ENCODE data around the gene CCDC93. TPM values are rescaled to one million over a fixed set of nuclear protein-coding genes. Genes with fewer than 3 reads are reported as not detected.
"Not testable (repeated sequence)": the region's sequence is repeated elsewhere in the genome, so short reads cannot be mapped to it uniquely, and the experiment has no call there.

Gene CCDC93
- total RNA-seq, 1 donor from 2014 or later = 23.6 TPM

DNA sequence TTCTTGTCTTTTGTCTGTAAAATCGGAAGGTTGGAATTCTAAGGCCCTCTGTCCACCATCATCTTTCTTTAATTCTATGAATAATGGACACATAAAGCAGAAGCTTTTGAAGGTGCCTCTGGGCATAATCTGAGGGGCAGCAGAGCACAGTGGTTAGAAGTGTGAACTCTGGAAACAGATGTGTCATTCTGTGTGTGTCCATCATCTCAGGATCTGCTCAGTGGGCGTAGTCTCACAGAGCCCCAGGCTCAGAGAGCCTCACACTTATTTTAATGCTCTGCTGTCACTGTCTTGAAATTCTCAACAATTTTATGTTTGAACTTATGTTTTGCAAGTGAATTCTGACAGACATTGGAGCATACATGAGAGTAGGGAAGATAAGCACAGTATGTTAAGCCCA is 31.0 kb upstream of the CCDC93 start:
- no peak for DNase-seq

DNA sequence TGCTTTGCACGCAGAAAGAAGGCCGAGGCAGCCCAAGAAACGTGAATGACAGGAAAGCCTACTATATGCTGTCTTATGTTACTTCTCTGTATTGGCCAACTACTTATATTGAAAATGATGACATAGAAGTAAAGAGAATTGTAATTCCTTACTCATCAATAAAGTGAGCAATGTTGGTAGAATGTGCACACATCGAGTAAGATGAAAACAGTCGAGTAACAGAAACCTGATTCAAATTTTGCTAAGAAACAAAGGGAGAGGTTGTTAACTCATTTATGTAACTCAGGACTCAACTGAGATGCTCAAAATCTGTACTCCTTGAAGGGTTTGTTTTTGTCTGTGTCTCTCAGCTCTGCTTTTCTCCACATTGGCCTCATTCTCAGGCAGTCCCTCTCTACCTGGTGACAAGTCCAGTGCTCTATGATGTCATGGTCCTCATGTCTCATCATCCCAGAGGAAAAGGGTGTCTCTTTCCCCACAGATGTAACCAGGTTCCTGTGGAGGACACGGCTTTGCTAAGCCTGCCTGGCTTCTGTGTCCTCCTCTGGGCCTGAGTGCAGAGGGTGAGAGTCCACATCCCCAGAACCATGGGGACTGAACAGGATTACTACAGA is 30.3 kb upstream of the CCDC93 start:
- no peak for DNase-seq

DNA sequence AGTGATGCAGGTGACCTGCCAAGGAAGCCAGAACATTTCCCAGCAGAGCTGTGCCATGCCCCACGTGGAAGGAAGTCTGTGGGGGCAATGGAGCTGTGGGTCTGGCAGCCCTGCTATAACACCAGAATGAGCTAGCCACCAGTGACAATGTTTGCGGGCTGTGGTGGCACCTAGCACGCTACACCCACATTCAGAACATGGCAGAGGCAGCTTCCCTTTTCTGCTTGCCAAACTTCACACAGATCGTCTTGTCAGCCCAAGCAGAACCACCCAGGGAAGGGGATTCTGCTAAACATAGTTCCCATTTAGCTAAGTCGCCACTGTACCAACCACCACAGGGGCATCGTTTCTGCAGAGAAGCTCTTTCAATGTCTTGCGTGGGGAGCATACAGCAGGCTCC is 27.0 kb upstream of the CCDC93 start:
- DNase-seq = no peak

DNA sequence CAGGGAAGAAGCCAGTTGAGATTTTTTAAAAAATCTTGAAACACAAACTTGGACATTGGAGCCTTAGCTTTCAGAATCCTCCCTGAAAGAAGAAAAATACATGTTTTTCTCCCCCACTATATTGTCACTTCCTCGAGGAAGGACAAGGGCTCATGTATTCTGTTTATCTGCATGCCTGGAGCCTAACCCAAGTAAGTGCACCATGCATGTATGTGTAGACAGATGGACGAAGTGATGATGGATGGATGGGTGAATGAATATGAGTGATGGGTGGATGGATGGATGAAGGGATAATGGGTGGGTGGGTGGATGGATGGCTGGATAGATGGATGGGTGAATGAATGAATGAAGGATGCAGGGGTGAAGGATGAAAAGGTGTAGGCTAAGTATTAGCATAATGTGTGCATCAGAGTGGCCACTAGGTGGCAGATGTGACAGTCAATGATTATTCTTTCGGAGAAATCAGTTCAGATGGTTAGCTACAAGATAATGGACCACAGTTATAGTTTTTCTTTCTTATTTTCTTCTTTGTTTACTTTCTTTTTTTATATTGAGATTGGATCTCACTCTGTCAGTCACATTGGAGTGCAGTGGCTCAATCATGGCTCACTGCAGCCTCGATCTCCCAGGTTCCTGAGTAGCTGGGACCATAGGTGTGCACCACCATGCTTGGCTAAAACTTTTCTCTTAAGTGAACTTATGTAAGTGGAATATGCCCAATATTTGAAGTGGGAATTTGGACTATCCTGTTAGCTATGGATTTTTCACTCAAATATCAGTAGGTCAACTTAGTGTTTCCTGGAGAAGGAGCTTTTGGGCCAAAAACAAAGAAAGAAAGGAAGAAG is 18.5 kb upstream of the CCDC93 start:
- DNase-seq = peak; percentile 47

DNA sequence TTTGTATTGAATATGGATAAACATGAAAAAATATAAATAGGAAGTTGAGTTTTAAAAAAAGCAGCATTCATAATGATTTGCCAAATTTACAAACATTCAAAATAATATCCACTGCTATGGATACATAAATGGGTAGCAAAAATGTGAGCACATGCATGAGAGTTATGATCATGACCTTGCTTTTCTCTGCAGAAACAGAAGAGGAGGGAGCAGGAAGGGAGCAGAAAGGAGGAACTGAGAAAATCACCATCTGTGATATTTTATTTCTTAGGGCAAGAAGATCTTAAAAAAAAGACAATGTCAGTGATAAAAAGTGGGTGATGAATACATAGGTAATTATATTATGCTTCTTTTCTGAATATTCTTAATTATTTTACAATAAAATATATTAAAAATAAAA is 17.7 kb upstream of the CCDC93 start:
- DNase-seq = no peak

DNA sequence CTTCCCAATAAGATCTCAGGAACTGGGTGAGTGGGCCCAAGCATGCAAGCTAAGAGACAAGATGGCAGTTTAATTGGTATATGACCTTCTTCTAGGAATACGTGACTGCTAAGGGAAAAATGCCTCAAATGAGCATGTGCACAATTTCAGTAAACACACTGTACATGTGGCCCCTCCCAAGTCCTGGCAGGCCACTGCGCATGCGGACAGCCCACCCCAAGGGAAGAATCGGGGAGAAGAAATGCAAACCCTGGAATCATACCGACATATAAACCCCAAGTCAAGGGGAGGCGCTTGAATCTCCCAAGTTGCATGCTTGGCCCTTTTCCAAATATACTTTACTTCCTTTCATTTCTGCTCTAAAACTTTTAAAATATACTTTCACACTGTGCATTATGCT is 15.2 kb upstream of the CCDC93 start:
- DNase-seq = no peak

DNA sequence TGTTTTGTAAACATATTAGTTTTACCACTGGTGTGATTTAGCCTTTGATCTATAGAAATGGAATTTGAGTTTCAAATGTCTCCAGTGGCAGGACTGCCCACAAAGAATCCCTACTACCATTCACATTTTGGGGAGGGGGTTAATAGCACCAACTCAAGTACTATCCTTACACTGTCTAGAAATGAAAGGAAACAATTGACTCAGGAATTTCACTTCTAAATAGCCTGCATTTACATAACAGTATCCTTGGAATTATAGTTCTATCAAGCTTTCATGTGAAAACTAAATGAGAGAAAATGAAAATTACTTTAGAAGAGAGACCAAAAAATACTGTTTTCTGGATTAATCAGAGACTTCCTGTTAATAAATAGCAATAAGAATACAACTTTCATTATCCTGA is 7.5 kb upstream of the CCDC93 start:
- no peak for DNase-seq

DNA sequence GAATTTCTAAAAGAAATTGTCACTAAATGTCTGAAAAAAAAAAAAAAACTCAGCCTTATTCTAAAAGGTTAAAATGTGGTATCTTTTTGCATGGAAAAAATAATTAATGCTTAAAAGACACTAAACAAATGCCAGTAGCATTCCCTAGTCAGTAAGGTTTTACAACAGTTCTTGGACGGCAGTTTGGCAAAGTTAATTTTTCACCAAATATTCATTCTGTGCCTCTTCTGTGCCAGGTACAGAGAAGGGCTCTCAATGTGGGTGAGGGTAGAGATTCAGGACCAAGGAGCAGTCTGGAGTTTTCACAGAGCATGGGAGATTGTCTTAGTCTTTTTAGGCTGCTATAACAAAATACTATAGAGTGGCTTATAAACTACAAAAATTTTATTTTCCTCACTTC is 6.0 kb upstream of the CCDC93 start:
- no peak for DNase-seq

DNA sequence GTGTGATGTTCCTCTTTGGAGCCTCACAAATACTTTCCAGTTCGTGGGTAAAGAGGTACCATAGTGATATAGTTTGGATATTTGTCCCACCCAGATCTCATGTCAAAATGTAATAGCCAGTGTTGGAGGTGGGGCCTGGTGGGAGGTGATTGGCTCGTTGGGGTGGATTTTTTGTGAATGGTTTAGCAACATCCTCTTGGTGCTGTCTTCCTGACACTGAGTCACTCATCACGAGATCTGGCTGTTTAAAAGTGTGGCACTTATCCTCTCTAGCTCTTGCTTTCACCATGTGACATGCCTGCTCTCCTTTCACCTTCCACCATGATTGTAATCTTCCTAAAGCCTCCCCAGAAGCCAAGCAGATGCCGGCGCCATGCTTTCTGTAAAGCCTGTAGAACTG is 3.0 kb upstream of the CCDC93 start:
- DNase-seq = no peak

DNA sequence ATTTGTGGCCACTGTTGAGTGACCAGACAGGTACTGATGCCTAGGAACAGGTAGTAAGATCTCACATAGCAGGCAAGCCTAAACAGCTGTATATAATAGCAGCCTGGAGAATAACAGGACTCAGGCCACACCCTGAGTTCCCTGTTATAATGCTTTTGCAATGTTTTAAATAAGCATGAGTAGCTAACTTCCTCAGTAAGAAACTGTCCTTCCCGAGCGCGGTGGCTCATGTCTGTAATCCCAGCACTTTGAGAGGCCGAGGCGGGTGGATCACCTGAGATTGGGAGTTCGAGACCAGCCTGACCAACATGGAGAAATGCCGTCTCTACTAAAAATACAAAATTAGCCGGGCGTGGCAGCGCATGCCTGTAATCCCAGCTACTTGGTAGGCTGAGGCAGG is 1.9 kb upstream of the CCDC93 start:
- not testable (repeated sequence) for DNase-seq

DNA sequence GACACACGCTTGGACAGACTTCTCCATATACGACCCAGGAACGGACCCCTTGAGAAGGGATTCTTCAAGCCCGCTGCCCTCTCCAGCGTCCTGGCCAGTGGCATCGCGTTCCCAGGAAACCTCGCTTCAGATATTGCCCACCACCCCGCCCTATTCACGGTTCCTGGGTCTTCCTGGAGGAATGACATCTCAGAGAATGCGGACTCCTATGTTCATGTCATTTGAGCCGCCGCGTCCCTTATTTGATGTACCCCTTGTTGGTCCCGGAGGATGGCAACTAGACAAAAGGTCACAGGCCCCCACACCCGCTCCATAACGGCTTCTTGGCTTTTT is 588 bp upstream of the CCDC93 start:
- DNase-seq = no peak

DNA sequence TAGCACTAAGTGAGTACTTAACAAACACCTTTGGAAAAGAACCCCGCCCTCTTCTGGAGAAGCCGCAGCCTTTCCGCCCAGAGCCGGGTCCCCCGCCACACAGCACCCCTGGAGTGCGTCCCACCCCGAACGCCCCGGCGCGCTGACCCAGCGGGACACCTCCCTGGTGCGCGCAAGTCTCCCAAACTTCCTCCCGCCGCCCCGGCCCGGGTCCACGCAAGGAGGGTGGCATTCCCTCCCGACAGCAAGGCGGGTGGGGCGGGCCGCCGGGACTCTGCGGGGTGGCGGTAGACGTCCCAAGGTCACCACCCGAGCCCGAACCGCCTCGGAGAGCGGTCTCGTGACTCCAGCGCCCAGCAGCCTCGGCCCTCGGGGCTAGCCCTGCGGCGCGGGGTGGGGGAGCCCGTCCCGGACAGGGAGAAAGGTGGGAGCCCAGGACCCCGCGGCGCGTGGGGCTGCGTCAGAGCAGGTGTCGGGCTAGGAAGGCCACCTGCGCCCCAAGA is 598 bp downstream of the CCDC93 start:
- peak; percentile 20 for DNase-seq

DNA sequence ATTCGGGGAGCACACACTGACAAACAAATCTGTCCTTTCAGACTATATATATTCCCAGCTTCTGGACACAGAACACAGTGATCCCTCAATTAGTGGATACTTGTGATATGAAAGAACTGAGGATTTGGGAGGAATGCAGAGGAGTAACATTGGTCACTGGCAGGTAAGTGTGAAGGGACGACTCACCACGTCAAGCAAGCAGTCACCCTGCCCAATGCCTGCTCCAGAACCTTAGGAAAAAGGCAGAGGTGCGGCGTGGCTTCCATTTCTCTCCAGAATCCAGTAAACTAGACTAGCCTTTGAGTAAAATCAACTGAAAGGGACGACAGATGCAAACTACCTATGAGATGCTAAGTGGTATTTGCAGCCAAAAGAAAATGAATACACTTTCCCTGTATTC is 1.1 kb downstream of the CCDC93 start:
- DNase-seq = no peak

DNA sequence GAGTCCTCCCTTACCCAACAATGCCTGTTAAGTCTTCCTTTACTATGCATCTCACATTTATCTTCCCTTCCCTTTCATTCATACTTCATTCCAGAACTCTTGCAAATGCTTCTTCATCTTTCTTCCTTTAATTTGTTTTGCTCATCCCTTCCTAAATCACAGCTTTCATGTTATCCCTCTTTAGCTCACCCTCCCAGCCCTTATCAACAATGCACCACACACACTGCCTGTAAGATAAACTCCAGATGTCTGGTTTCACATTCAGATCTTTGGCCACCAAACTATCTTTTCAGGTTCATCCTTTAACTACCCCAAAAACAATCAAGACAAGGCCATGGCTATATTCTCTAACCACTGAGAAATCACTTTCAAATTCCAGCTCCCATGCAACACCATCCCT is 3.4 kb downstream of the CCDC93 start:
- DNase-seq = no peak

DNA sequence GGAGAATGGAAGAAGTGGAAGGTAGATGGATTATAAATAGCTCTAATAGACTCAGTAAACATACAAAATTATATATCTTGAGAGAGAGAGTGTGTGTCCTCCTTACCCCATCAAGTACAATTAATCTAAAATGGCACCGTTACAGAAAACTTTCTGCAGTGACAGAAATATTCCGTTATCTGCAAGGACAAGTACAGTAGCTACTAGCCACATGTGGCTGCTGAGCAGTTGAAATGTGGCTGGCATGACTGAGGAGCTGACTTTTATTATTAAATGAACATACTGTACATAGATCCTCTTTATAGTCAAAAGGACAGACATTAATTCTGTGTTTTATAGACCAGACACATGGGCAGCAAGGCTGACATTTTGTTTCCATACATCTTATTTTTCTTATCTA is 7.0 kb downstream of the CCDC93 start:
- DNase-seq = no peak

DNA sequence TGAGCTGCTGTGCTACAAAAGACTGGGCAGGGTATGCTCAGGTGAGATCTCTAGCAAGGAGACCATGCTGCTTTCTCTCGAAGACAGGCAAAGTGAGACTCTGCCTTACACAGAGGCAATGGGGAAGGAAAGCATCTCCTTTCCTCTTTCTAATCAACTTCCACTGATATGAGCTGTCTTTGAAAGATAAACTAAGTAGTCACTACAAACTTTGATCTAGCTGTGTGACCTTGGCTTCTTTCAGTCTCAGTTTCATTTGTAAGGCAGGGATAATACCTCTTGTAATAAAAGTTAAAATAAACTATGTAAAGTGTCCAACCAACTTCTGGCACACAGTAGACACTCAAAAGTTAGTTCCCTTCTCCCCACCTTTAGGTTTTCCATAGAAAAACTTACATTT is 7.5 kb downstream of the CCDC93 start:
- DNase-seq = no peak

DNA sequence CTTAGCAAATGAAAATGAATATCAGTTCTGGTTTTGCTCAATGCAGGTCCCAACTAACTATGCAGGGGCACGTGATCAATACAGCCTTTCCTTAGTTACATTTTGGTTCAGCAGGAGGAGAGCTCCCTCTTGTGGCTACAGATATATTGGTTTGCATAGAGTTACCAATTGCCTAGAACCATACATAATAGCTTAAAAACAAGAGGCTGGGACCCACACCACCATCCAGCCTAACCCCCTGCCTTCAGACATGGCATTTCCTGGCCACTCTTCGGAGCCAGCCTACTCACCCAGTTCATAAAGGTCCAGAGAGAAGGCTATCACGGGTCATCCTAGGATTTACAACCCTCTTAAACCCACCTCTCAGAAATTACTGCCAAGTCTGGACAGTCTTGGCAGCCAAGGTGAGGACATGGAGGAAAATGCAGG is 10.5 kb downstream of the CCDC93 start:
- DNase-seq = peak; percentile 89

DNA sequence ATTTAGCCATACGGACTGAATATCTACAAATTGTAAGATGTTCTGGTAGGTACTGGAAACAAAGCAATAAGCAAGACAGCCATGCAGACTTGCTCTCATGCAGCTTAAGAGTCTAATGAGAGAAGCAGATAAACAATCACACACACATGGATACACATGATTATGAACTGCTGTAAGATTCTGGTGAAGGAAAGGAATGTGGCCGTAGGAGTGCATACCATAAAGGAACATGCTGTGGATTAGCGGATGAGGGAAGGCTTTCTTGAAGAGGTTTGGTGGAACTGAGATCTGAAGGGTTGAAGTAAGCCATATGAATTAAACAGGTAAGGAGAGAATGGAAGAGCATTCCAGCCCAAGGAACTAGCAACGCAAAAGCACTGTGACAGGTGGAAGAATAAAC is 13.8 kb downstream of the CCDC93 start:
- DNase-seq = no peak

DNA sequence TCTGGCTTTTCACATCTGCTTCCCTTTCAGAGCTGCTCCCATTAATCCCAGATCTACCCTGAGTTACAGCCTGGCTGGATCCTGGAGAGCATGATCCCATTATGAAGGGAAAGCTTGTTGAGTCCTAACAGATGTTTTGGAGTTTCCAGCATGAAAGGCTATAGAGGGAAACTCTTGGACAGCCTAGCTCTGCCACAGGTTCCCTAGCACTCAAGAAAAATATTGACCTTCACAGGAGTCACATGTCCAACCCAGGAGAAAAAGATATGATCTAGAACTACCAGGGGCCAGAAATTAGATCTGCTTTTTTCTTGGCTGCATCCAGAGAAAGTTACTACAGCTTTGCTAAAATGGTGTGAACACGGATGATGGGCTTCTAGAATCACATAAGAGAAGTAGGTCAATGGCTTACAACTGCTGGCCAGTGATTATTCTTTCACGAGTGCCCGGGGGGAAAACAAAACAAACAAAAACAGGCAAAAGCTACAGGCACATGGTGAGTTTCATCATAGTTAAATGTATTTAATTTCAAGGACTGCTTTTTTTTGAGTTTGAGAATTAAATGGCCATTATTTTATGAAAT is 15.9 kb downstream of the CCDC93 start:
- no peak for DNase-seq

DNA sequence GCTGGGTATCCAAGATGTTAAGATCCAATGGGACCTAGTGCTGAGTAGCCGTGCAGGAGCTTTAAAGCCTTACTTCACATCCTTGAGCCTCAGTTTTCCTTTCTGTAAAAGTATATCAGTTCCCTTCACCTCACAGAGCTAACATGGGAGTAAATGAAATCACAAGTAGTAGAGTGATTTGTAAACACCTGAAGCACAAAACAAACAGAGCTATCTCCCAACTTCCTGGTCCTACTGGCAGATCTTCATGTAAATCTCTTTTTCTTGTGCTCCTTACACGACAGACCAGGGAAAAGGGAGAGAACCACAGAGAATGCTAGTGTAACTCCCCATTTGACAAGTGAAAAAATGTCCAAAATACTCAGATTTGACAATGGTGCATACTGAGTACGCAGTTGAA is 17.3 kb downstream of the CCDC93 start:
- no peak for DNase-seq

DNA sequence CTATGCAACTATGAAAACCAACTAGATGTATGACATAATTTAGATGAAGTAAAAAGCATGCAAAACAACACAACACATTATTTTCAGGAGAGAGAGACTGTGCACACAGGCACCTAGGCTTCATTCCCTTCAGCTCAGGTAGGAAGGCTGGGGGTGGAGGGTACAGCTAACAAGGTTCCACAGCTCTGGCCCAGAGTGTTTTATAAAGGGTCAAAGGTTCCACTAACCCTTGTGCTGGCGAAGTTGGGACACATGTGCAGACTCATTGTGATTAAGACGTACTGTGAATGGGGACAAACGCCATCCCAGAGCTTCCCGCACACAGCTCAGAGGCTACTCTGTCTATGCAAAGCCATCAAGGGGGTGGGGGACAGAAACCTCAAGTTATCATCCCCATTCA is 19.1 kb downstream of the CCDC93 start:
- no peak for DNase-seq

DNA sequence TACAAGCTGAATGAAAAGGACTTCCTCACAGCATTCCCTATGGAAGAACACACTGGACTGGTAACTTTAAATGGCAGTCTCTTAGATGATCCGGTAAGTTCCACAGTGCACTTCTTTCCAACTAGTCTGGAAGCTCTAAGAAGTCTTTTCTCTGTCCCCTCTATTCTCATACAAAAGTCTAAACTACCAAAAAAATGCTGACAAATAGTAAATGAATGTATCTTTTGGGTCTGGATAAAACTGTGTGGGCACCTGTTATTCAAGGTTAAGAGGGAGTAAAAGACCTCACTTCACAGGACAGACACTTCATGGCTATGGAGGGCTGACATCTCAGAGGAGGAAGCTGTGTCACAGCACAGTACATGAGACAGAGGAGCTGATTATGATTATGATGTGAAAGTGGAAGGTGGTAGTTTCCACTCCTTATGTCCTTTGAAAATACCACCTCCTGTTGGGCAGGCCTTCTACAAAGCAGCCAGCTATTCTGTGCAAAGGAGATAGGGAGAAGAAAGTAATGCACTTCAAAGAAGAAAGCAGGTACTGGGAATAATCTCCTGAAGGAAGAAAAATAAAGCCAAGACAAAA is 23.9 kb downstream of the CCDC93 start:
- no peak for DNase-seq

DNA sequence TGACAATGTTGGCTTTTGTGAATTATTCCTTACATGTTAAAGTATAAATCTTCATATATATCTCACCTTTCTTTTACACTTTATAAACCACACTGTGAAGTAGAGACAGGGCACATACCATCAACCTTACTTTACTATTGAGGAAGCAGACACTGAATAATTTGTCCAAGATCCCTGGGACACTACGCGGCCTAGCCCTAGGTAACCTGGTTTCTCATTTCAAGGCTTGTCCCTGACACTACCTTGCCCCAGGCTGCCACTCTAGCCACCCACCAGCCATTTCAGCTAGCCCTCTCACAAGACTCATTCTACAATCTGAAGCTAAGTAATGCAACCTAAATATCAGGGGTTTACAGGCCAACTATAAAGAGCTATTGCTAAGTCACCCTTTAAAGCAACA is 26.7 kb downstream of the CCDC93 start:
- DNase-seq = no peak
